GM19467 (cell line): ENCODE results near the gene ZDHHC11B.

Experiments used
- ATAC-seq: cut with Tn5 transposase; IDR thresholded peaks from one replicate; pipeline ENCODE4 v1.9.1; 2021; ENCODE audit warnings: mild to moderate bottlenecking, moderate library complexity; ENCODE audit not compliant: unreplicated experiment

ZDHHC11B gene

GRCh38 chr5:675111-675870 is 109.2 kb downstream of the ZDHHC11B start:
- ATAC-seq, result no peak

DNA sequence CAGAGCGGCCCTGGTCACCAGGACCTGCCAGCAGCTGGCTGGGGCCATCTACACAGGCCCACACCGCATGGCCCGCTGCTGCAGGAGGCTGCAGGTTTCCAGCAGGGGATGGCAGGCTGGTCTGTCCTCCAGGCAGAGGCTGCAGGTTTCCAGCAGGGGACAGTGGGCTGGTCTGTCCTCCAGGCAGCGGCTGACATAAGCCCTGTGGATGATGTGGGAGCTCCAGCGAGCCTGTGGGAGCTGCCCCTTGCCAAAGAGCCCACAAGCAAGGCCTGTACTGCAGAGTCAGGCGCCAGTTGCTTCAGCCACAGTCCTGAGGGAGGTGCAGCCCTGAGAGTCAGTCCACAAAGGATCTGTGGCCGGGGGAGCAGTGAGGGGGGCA is 109.9 kb downstream of the ZDHHC11B start:
- ATAC-seq, result no peak

- no peak for ATAC-seq
Measured at GRCh38 chr5:673831-674629, 110.5 kb downstream of the ZDHHC11B start.

DNA sequence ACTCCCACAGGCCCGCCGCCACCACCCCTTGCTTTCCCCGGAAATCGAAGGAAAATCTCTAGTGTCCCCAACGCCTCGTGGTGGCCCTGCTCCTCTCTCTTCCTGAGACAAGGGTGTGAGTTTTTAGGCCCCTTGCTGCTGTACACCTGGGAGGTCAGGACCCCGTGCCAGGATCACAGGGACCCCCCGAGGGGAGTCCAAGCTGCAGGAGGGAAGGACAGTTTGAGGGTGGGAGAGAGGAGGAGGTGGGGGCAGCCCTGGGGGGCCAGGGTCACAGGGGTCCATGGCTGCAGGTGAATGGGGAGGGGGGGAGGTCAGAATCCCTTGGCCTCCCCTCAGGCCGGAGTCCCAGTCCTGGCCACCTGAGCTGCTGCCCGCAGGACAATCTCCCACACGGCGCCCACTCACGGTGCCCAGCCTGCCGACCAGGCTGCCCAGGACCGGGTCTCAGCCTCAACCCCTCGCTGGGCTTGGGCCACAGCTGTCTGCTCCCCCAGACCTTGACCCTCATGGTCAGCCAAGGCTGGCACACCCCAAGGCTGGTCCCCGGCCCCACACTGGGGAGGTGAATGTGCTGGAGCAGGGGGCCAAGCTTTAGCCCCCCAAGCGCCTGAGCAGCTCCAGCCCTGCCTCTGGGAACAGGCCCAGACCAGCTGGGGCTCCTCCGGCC is 111.2 kb downstream of the ZDHHC11B start:
- no peak for ATAC-seq

DNA sequence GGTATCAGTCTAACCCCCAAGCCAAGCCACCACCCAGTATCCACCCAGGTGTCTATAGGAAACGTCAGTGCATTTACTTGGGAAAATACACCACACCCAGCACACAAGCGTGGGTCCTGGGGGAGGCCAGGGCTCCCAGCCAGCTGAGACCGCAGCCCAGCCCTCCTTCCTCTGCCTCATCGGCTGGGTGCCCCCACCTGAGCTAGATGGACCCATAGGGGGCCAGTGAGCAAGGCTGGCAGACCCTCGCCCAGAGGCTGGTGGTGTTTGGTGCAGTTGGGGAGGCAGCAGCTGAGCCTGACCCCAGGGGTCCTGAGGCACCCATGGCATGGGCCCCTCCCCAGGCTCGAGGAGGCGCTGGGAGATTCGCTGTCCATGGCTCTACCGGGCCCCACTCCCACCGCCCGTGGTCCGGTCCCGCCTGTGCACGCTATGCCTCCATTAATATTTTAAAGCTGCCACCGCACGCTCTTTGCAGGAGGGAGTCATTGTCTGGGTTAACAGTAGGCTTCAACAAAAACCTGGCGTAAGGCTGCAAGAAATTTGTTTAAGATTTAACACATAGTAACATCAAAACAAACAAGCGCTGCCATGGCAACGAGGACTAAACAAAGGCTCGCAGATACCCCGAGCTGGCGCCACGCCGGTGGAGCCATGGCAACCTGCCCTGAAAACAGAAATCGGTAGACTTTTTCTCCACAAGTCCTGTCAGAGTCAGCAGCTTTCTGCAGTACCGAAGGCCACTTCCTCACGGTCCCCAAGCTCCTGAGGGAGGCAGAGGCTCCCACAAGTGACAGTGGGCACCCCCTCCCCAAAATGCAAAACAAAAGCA is 112.0 kb downstream of the ZDHHC11B start:
- ATAC-seq, result no peak

GRCh38 chr5:671459-672328 is 112.8 kb downstream of the ZDHHC11B start:
- peak; percentile 51 for ATAC-seq

DNA sequence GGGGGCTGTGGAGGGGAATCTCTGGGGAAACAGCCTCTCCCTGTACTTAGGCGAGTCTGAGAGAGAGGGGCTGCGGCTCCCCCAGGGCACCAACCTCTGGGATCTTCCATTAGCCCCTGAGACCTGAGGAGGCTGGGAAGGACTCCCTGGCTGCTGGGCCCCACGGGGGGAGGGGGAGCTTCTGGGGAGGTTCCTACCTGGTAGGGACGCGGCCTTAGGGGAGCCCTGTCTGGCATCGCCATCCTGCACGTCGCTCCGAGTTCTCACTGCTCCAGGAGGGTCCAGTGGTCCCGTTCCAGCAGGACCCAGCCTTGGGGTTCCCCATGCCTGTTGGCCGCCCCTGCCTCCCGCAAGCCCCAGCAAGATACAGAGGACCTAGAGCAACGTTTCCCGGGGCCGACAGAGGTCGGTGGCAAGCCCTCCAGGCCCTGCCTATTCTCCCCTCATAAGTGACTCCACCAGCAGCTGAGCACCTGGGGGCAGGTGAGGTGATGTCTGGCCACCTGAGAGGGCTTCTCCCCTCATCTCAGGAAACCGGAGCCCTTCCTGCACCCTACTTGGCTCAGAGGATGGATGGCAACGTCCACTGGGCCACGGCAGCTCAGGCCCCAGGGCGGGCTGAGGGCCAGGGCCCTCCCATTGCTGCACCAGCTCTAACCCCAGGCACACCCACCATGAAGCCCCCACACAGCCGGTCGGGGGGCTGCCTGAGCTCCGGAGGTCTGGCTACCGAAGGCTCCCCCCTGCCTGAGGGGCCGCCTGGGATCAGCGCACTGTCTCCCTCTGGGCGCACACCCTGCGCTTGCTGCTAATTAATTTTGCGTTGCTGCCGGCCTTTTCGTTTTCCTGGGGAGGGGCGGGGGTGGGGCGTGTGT is 113.9 kb downstream of the ZDHHC11B start:
- no peak for ATAC-seq

- ATAC-seq, result no peak
Measured at GRCh38 chr5:669842-670395, 114.6 kb downstream of the ZDHHC11B start.

- ATAC-seq, result no peak
Measured at GRCh38 chr5:669111-669841, 115.3 kb downstream of the ZDHHC11B start.

DNA sequence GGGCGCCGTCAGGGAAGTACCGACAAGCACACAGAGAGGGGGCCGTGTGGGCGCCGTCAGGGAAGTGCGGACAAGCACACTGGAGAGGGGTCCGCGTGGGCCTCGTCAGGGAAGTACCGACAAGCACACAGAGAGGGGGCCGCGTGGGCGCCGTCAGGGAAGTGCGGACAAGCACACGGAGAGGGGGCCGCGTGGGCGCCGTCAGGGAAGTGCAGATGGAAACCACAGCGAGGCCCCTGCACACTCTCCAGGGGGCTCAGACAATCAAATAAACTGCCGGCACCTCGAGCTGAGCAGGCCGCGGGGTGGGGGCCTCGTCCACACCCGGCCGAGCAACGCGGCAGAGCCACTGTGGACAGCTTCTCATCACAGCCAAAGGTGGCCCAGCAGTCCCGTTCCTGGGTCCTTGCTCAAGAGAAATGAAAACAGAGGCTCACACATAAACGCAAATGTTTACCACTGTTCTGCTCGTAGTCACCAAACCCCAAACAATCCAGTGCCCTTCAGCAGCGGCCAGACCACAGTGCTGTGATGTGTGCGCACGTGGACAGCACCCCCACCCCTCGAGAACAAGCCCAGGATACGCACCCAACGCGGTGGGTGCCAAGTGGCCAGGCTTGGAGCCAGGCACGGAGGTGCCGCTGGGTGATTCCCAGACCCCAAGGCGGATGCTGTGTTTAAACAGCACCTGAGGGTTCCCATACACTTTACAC is 116.1 kb downstream of the ZDHHC11B start:
- no peak for ATAC-seq

- no peak for ATAC-seq
Measured at GRCh38 chr5:666816-667498, 117.6 kb downstream of the ZDHHC11B start.

DNA sequence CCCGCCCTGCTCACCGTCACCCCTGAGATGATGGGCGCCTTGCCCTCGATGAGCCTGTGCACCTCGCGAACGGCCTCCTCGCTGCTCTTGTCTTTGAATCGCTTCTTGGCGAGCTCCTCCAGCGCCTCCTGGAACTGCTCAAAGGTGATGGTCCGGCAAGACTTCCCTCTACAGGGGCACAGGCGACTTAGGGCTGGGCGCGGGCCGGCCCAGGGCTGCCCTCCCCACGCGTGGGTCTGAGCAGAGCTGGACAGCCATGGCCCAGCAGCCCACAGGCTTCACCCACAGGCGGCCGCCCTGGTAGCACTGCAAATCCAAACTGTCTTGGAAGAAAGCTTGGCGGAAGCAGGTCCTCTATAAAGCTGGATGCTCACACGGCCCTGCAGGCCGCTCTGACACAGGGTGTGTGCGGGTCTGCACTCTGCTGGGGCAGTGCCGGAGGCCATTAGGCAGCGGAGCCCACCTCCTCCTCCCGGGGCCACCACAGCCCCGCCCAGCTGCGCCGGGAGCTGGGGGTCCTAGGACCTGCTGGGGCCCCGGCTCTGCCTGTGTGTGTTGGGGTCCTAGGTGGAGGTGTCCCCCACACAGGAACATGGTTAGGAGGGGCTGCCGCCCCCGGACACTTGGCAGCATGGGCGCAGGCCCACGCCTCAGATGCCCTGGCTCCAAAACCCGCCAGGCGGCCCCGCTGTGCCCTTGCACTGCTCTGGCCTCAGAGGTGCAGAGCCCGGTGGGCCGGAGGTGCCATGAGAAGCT is 118.4 kb downstream of the ZDHHC11B start:
- no peak for ATAC-seq

DNA sequence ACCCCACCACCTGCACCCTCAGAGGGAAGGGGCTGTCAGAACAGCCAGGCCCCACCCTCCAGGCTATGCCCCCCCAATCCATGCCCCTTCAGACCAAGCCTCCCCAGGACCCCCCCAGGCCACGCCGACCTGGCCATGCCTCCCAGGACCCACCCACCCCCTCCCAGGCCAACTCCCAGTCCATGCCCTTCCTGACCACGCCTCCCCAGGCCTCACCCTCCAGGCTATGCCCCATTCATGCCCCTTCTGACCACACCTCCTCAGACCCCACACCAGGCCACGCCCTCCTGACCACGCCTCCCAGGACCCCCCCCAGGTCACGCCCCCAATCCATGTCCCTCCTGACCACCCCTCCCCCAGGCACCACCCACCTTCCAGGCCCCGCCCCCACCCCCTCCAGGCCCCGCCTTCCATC is 119.0 kb downstream of the ZDHHC11B start:
- ATAC-seq, result no peak

DNA sequence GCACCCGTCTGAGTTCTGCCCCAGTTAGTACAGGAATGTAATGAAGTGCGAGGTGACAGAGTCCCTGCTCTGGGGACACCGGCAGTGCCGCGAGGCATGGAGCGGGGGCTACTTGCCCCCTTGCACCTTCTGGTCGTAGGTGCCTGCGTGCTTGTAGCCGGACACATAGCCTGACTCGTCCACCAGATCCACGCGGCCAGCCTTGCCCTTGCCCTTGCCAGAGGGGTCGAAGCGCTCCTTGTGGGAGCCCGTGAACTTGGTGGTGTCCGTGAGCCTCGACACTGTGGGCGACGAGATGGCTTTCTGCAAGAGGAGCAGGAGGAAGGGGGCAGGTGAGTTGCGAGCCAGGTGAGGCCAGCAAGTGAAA is 119.6 kb downstream of the ZDHHC11B start:
- no peak for ATAC-seq

DNA sequence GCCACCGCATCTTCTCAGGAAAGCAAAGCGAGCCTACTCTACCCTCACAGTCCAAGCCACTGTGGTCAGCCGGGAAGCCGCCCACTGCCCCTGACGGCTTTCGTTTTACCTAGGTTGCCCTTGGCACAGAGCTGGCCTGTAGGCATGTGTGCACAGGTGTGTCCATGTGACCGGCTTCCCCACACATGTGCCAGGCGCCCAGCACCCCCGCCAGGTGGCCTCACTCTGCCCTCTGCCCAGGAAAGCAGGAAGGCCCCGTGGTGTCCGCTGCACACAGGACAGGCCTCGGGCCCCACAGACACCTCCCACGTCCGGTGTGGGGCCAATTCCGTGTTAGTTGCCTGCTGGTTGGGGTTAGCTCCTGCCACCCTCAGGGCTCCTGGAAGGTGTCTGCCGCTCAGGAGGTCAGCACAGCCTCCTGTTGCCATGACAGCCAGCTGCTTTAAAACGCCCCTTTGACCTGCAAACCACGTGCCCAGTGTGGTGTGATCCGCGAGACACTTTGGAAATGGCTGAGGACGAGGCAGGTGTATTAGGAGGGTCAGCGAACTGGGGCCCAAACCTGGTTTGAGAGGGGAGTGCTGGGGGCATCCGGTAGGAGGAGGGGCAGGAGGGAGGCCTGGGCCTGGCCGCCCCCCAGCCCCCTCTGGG is 120.1 kb downstream of the ZDHHC11B start:
- no peak for ATAC-seq
